Natural killer cell (primary cell): Measurements from ENCODE around the gene MT1F. TPM values are rescaled to one million over a fixed set of nuclear protein-coding genes. Genes with fewer than 3 reads are reported as not detected.

Experiments
- ATAC-seq, 3 donors: fragments of 150-1000 bp in 2 of 3; fragments of 200-7000 bp in 1 of 3; cut with Tn5 transposase; 1 replicate in 1 of 3; 2 replicates in 2 of 3; pipeline ENCODE4 v1.10.0; 2021; ENCODE audit warnings: mild to moderate bottlenecking in 2 of 3, moderate library complexity in 2 of 3
- DNase-seq, 2 donors: peaks; one replicate each; pipeline versions ENCODE4 v3.0.0 to v3.0.0-alpha.2; 2013 to 2021; ENCODE audit warnings: mixed read lengths in 1 of 2
- H3K27ac ChIP-seq: one replicate; pipeline ENCODE4 v1.5.1; 2013; ENCODE audit warnings: mild to moderate bottlenecking, low read length
- H3K27me3 ChIP-seq: one replicate; pipeline ENCODE4 v1.6.1; 2013; ENCODE audit warnings: low read length; ENCODE audit not compliant: control insufficient read depth, insufficient read depth
- H3K36me3 ChIP-seq: one replicate; pipeline ENCODE4 v1.6.1; 2013; ENCODE audit warnings: low read length; ENCODE audit not compliant: control insufficient read depth, insufficient read depth
- H3K4me1 ChIP-seq: one replicate; pipeline ENCODE4 v1.6.1; 2013; ENCODE audit warnings: low read length; ENCODE audit not compliant: control insufficient read depth, insufficient read depth
- H3K4me3 ChIP-seq: one replicate; pipeline ENCODE4 v1.5.1; 2013; ENCODE audit warnings: low read length
- H3K9me3 ChIP-seq: one replicate; pipeline ENCODE4 v1.6.1; 2013; ENCODE audit warnings: low read length; ENCODE audit not compliant: control insufficient read depth, insufficient read depth
- H3K27ac Mint-ChIP-seq, 2 donors: one replicate each; pipeline ENCODE4 v1.8.0; 2022; ENCODE audit warnings: mild to moderate bottlenecking in 2 of 2, mixed read lengths in 2 of 2, moderate library complexity in 1 of 2
- H3K27me3 Mint-ChIP-seq, 2 donors: one replicate each; pipeline ENCODE4 v1.8.0; 2022; ENCODE audit warnings: low read depth in 2 of 2, mixed read lengths in 2 of 2
- H3K36me3 Mint-ChIP-seq: one replicate; pipeline ENCODE4 v1.8.0; 2022; ENCODE audit warnings: mixed read lengths
- H3K4me1 Mint-ChIP-seq, 2 donors: one replicate each; pipeline ENCODE4 v1.8.0; 2022; ENCODE audit warnings: mixed read lengths in 2 of 2
- H3K4me3 Mint-ChIP-seq: one replicate; pipeline ENCODE4 v1.8.0; 2022; ENCODE audit warnings: mild to moderate bottlenecking, moderate library complexity, mixed read lengths
- H3K9me3 Mint-ChIP-seq, 2 donors: one replicate each; pipeline ENCODE4 v1.8.0; 2022; ENCODE audit warnings: mixed read lengths in 2 of 2
- CTCF ChIP-seq: fragments of 200-600 bp; IDR thresholded peaks from one replicate; pipeline ENCODE4 v1.8.0; 2022; ENCODE audit warnings: antibody characterized with exemption
- WGBS: methylation state at CpG from one replicate; pipeline ENCODE4 v1.1.7; 2013; ENCODE audit warnings: missing lambda C conversion rate; ENCODE audit not compliant: insufficient coverage; 5-methylcytosine and 5-hydroxymethylcytosine counted together
- intact Hi-C: fragments of 100-400 bp; cut with micrococcal nuclease; formaldehyde crosslinking; loops from one replicate; pipeline ENCODE4 v1.14.2; 2022
- total RNA-seq, 4 donors: library from RNA; stranded (reverse); fragments of 120-200 nt in 1 of 4; gene quantifications; one replicate each; pipeline versions ENCODE4 v1.2.3 to v1.2.4, GENCODE V29; 2013 to 2022

Gene MT1F
- total RNA-seq, 3 donors from 2014 or later (not counting 1 experiment from before 2014, with no cell fraction given): 3.8 to 8.0 (median 5.4) TPM

GRCh38 chr16:56667581-56668571, 10.1 kb downstream of the MT1F start, which contains the start of gene MT1G:
MT1G (minus strand) TSS chr16:56668065; CDS start chr16:56667993, 72 bp downstream.
- Histone ChIP-seq H3K9me3 (no peaks in the 10 kb centered on the region), H3K27me3 (peaks cover 44% of the 10 kb centered on the region), H3K36me3 (no peaks in the 10 kb centered on the region), H3K27ac (no peak within 1 kb of the TSS), H3K4me3 (no peak within 1 kb of the TSS), H3K4me1 (peaks cover 5% of the 10 kb centered on the region)
- Mint-ChIP-seq H3K9me3 (no peaks in the 10 kb centered on the region), H3K27me3 (peaks cover 72 to 88% of the 10 kb centered on the region in 2 donors), H3K36me3 (peaks cover 5% of the 10 kb centered on the region), H3K4me1 (peaks cover 6 to 27% of the 10 kb centered on the region in 2 donors), H3K27ac (no peak within 1 kb of the TSS), H3K4me3 (no peak within 1 kb of the TSS)
- no peak for TF ChIP-seq CTCF
- peak; percentile 47 to 61 (median 49) for ATAC-seq
- intact Hi-C loops: no loop called here
- peak in 1 of 2 donors; percentile 46 for DNase-seq
- 10% methylated on average over 46 of the region's 46 CpGs for WGBS

- intact Hi-C loops: no loop called here
- peak in 1 of 2 donors; percentile 12 for DNase-seq
Measured at GRCh38 chr16:56669005-56669839, 11.5 kb downstream of the MT1F start, which contains the start of gene MT1H. MT1H (plus strand) TSS chr16:56669814; CDS start chr16:56669885, 71 bp downstream.

More at GRCh38 chr16:56669005-56669839, 11.5 kb downstream of the MT1F start, which contains the start of gene MT1H:
- H3K36me3 Mint-ChIP-seq: no peaks in the 10 kb centered on the region
- no peak within 1 kb of the TSS for H3K27ac Mint-ChIP-seq
- WGBS: 11% methylated on average over 38 of the region's 38 CpGs
- Histone ChIP-seq H3K9me3 (no peaks in the 10 kb centered on the region), H3K27ac (no peak within 1 kb of the TSS), H3K36me3 (no peaks in the 10 kb centered on the region), H3K4me3 (no peak within 1 kb of the TSS), H3K4me1 (peaks cover 3% of the 10 kb centered on the region), H3K27me3 (peaks cover 37% of the 10 kb centered on the region)
- ATAC-seq: no peak
- no peak within 1 kb of the TSS for H3K4me3 Mint-ChIP-seq
- peaks cover 0 to 20% of the 10 kb centered on the region in 2 donors for H3K4me1 Mint-ChIP-seq
- peaks cover 69 to 87% of the 10 kb centered on the region in 2 donors for H3K27me3 Mint-ChIP-seq
- no peaks in the 10 kb centered on the region for H3K9me3 Mint-ChIP-seq
- TF ChIP-seq CTCF: no peak
